DLD1 (cell line): ENCODE results near the gene B3GAT3.
"Not testable (repeated sequence)": the region's sequence is repeated elsewhere in the genome, so short reads cannot be mapped to it uniquely, and the experiment has no call there.

Experiments
- in situ Hi-C: cut with HindIII; loops from 2 replicates; pipeline ENCODE4 v1.10.0; 2017; ENCODE audit warnings: low sequenced_read_pairs

Gene B3GAT3

GRCh38 chr11:62604460-62605120, 17.2 kb downstream of the B3GAT3 start:
- in situ Hi-C loops = no loop called here

DNA sequence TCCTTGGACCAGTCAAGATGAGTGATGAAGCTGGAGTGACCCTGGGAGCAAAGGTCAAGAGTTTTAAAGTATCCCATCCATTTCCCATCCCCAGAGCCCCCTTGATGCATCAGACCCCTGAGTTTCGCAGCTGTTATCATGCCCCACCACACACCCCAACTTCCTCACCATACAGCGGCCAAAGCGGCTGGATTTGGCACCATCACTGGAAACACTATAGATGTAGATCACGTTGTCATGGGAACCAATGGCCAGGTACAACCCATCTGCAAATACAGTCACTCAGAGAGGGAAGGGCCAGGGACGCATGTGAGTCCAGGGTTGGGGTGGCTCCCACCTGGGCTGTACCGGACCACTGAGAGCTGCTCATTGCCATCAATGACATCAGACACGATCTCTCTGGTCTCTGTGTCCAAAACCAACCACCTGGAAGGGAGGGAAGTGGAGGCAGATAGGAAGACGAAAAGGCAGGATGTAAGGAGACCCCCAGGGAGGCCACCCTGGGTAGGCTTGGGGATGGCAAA, 17.9 kb downstream of the B3GAT3 start:
- in situ Hi-C loops = no loop called here

GRCh38 chr11:62603072-62603408, 18.7 kb downstream of the B3GAT3 start:
- in situ Hi-C loops = no loop called here

DNA sequence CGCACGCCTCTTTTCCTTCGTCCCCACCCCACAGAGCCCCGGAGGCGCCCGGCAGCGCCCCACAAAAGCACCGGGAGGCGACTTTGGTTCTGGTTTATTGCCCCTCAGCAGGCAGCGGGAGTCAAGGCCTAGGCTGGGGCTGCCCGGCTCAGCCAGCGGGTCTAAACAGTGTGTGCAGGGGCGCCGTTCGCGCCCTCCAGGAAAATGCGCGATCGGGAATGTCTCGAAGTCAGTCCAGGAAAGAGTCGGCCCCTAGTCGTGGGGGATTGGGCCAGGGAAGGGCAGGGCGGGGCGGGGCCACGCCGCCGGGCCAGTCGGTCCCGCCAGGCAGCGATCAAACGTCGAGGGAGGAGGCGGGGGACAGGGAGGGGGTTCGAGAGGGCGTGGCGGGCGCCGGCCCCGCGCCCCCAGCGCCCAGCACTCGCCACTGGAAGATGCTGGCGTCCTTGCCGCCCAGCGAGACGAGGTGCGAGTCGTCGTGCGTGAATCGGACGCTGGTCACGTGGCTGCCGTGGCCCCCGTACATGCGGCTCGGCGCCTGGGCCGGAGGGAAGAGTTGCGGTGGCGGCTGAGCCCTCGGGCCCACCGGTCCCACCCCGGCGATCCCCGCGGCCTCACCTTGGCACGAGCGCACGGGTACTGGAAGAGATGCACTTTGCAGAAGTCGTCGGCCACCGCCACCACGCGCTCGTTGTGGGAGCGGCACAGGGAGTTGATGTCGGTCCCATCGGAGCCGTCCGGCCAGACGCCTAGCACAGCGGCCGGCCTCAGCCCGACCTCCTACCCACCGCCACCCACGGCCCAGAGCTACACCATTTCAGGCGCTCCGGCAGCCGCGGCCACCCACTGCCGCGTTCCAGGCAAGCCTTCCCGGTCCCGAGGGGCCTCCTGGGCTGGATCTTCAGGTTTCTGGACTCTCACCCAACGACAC, 19.4 kb downstream of the B3GAT3 start:
- in situ Hi-C loops = no loop called here

DNA sequence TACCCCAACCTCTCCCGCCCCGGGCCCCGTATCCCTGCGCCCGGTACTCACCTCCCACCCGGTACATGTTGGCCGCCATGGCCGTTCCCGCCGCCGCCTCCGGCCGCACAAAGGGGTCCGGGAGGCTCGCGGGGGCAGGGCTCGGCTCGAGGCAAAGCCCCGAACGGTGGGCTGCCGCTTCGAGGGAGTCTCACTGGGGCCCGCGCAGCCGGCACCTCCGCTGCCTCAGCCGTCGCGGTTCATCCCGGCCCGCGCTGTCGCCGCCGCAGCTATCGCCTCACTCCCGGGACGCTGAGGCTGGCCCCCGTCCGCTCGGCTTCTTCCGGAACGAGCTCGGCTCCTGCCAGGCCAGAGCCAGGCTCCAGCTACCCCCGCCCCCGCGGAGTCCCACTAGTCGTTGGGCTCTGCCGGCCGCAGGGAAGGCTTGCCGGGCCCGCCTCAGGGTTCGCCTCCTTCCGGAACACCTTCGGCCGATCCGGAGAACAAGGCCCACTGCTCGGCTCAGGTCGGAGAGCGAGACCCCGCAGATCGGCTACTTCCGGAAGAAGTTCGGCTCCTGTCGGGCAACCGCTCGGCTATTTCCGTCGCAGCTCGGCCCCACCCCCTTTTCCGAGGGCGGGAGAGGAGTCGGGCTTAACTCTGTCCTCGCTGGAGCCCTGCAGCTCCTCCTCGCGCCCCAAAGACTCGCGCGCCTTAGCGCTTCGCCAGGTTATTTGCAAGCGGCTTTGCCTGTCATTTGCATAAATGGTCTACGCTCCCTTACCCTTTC, 20.2 kb downstream of the B3GAT3 start, which contains the start of gene MTA2:
Gene MTA2 (minus strand): TSS at position 494 of the 769 bp plus-strand sequence. CDS start 415 bp downstream, at position 79.
- in situ Hi-C loops = no loop called here

DNA sequence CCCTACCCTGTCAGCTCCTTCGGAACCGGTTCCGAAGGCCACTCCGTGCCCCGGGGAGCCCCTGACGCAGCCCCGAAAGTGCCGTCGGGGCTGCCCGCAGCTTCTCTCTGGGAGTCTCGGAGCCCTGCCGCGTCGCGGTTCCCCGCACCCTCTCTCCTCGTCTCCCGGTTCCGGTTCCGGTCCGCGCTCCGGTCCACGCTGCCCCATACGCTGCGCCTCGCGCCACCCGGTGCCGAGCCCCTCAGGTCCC, 20.7 kb downstream of the B3GAT3 start:
- in situ Hi-C loops = no loop called here

DNA sequence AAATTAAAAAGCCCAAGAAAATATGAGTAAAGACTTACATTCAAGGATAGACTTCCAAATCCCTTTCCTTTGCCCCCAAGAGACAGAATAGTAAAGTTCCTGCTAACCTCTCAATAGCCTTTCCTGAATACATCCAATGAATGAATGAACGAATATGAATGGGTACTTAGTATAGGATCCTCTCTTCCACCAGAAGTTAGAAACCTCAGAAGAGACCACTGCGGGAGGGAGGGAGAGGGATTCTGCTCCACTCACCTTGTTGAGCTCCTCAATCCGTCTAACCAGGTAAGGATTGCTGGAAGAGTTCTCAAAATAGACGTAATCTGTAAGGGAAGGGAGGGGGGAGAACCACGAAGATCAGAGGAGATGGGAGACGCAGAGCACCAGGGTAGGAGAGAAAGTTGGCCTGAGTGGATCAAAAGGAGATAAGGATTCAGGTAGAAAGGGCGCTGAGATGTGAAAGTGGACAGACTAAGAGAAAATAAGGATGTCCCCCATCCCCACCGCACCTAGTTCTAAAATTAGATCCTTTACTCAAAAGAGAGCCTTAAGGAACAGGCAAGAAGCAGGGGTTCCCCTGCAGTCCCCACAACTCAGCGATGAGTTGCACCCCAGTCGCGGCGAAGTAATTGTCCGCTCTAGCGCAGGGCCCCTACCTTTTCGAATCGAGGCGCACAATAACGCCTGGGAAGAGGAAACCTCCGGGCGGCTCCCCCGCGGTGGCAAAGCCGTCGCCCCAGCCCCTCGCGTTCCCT, 21.2 kb downstream of the B3GAT3 start:
- in situ Hi-C loops = no loop called here

DNA sequence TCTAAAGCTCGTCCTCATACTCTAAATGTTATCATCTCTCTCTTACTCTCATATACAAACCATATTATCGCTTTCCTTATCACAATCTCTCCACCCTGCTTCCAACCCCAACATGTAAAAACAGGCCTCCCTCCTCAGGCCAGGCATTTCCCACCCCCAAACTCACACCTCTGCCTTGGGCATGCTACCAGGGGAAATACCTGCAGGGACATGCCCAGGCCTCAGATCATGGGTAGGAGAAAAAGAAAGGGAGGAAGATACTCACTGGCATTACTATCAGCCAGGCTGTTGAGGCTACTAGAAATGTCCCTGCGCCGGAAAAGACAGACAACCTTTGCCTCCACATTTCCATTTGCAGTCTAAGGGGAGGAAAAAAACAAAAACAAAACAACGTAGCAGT, 21.9 kb downstream of the B3GAT3 start:
- in situ Hi-C loops = no loop called here

- in situ Hi-C loops = no loop called here
Observed at GRCh38 chr11:62599069-62599696, 22.6 kb downstream of the B3GAT3 start.

DNA sequence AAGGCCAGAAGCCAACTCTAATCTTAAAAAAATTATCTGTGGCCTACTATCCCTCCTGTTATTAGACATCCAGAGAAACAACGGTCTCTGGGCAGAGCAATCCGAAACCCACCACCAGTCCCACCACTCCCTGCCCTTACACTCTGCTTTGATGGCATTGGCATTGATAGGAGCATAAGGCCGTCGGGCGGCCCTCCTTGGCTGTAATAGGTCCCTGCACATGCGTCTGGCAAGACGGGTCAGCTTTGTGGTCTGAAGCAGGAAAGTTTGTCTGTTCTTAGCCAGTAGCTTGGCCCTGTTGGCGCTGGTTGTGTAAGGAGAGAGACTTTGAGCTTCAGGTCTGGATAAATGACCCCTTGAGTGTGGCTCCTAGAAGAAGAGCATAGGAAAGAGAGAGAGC, 26.7 kb downstream of the B3GAT3 start:
- in situ Hi-C loops = no loop called here

- in situ Hi-C loops = no loop called here
Observed at GRCh38 chr11:62593434-62594044, 28.2 kb downstream of the B3GAT3 start.

- in situ Hi-C loops = no loop called here
Observed at GRCh38 chr11:62592989-62593421, 28.8 kb downstream of the B3GAT3 start.

GRCh38 chr11:62592146-62592815, 29.5 kb downstream of the B3GAT3 start:
- in situ Hi-C loops = no loop called here

DNA sequence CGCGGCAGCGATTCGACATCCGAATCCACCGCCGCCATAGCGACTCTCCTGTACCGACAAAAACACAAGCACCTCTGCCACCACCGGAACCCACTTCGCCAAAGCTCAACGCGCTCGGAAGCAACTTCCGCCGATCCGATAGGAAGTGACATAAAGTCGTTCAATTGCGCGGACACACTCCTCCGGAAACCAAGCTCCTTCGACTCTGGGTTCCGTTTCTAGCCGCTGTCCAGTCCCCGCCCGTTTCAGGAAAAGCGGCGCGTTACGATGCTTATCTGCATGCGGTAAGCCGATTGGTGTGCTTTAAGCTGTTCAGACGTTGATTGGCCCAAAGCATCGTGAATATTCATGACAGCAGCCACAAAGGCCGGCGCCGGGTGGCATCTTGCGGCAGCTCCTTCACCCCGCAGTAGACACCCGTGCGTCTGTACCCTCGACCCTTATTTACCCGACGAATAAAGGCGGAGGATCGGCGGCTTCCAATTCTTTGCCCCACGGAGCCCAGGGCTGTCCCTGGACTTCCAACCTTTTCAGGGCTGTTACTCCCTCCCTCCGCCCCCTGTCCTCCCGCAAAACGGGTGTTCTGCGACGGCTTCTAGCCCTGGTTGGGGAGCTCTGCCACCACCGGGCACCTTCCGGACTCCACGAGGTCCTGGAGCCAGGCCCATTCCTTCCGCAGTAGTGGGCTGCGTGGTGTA, 30.2 kb downstream of the B3GAT3 start, which contains the start of gene TUT1:
Gene TUT1 (minus strand): TSS at position 76 of the 698 bp plus-strand sequence. CDS start 38 bp downstream, at position 38.
- in situ Hi-C loops = no loop called here

DNA sequence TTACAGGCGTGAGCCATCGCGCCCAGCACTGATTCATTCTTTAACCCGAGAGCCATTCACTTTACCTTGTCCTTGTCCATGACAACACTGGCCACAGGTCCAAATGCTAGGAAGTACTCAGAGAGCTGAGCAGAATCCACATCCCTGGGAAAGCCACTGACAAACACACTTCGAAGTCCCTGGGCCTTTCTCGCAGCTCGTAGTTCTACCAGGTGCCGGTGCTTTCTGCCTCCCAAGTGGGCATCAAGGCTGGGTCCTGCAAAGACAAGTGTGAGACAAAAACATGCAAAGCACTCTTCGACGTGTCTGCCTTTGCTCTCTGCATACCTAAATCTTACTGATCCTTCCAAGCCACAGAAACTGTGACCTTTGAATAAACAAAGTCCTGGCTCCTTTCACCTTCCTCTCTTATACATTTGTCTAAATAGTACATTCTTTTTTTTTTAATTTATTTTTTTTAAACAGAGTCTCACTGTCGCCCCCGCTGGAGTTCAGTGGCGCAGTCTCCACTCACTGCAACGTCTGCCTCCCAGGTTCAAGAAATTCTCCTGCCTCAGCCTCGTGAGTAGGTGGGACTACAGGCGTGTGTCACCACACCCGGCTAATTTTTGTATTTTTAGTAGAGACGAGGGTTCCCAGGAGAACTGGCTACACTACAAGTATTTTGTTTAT, 32.7 kb downstream of the B3GAT3 start:
- in situ Hi-C loops = no loop called here

GRCh38 chr11:62585356-62585755, 36.4 kb downstream of the B3GAT3 start:
- in situ Hi-C loops = not testable (repeated sequence)

GRCh38 chr11:62581735-62582134, 40.1 kb downstream of the B3GAT3 start:
- in situ Hi-C loops = not testable (repeated sequence)
